Natural killer cell (primary cell): ENCODE data around the gene TNFSF15. TPM values are rescaled to one million over a fixed set of nuclear protein-coding genes. Genes with fewer than 3 reads are reported as not detected.

Source experiments
- ATAC-seq, 3 donors: fragments of 150-1000 bp in 2 of 3; fragments of 200-7000 bp in 1 of 3; cut with Tn5 transposase; 1 replicate in 1 of 3; 2 replicates in 2 of 3; pipeline ENCODE4 v1.10.0; 2021; ENCODE audit warnings: mild to moderate bottlenecking in 2 of 3, moderate library complexity in 2 of 3
- DNase-seq, 2 donors: peaks; one replicate each; pipeline versions ENCODE4 v3.0.0 to v3.0.0-alpha.2; 2013 to 2021; ENCODE audit warnings: mixed read lengths in 1 of 2
- H3K27ac ChIP-seq: one replicate; pipeline ENCODE4 v1.5.1; 2013; ENCODE audit warnings: mild to moderate bottlenecking, low read length
- H3K27me3 ChIP-seq: one replicate; pipeline ENCODE4 v1.6.1; 2013; ENCODE audit warnings: low read length; ENCODE audit not compliant: control insufficient read depth, insufficient read depth
- H3K36me3 ChIP-seq: one replicate; pipeline ENCODE4 v1.6.1; 2013; ENCODE audit warnings: low read length; ENCODE audit not compliant: control insufficient read depth, insufficient read depth
- H3K4me1 ChIP-seq: one replicate; pipeline ENCODE4 v1.6.1; 2013; ENCODE audit warnings: low read length; ENCODE audit not compliant: control insufficient read depth, insufficient read depth
- H3K4me3 ChIP-seq: one replicate; pipeline ENCODE4 v1.5.1; 2013; ENCODE audit warnings: low read length
- H3K9me3 ChIP-seq: one replicate; pipeline ENCODE4 v1.6.1; 2013; ENCODE audit warnings: low read length; ENCODE audit not compliant: control insufficient read depth, insufficient read depth
- H3K27ac Mint-ChIP-seq, 2 donors: one replicate each; pipeline ENCODE4 v1.8.0; 2022; ENCODE audit warnings: mild to moderate bottlenecking in 2 of 2, mixed read lengths in 2 of 2, moderate library complexity in 1 of 2
- H3K27me3 Mint-ChIP-seq, 2 donors: one replicate each; pipeline ENCODE4 v1.8.0; 2022; ENCODE audit warnings: low read depth in 2 of 2, mixed read lengths in 2 of 2
- H3K36me3 Mint-ChIP-seq: one replicate; pipeline ENCODE4 v1.8.0; 2022; ENCODE audit warnings: mixed read lengths
- H3K4me1 Mint-ChIP-seq, 2 donors: one replicate each; pipeline ENCODE4 v1.8.0; 2022; ENCODE audit warnings: mixed read lengths in 2 of 2
- H3K4me3 Mint-ChIP-seq: one replicate; pipeline ENCODE4 v1.8.0; 2022; ENCODE audit warnings: mild to moderate bottlenecking, moderate library complexity, mixed read lengths
- H3K9me3 Mint-ChIP-seq, 2 donors: one replicate each; pipeline ENCODE4 v1.8.0; 2022; ENCODE audit warnings: mixed read lengths in 2 of 2
- WGBS: methylation state at CpG from one replicate; pipeline ENCODE4 v1.1.7; 2013; ENCODE audit warnings: missing lambda C conversion rate; ENCODE audit not compliant: insufficient coverage; 5-methylcytosine and 5-hydroxymethylcytosine counted together
- intact Hi-C: fragments of 100-400 bp; cut with micrococcal nuclease; formaldehyde crosslinking; loops from one replicate; pipeline ENCODE4 v1.14.2; 2022
- total RNA-seq, 4 donors: library from RNA; stranded (reverse); fragments of 120-200 nt in 1 of 4; gene quantifications; one replicate each; pipeline versions ENCODE4 v1.2.3 to v1.2.4, GENCODE V29; 2013 to 2022
- TF ChIP-seq, protein P1 (sequence below): fragments of 200-600 bp; IDR thresholded peaks from one replicate; pipeline ENCODE4 v1.8.0; 2022; ENCODE audit warnings: antibody characterized with exemption

Gene TNFSF15
- total RNA-seq, 3 donors from 2014 or later (not counting 1 experiment from before 2014, with no cell fraction given) = not detected

DNA sequence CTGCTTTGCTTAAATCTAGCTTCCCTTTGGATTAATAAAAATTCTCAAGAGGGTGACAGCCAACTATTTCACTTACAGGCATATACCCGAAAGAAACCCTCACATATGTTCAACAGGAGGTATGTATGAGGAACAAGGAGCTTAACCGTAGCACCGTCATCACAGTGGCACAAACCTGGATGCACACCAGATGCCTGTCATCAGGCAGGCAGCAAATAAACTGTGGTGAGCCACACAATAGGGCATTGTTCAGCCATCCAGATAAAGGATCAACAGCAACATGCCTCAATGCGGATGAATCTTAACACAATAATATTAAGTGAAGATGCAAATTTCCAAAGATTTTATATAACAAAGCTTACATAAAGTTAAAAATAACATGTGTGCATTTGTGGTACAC, 5.5 kb upstream of the TNFSF15 start:
- 98% methylated on average over 3 of the region's 4 CpGs for WGBS
- Mint-ChIP-seq H3K4me1 (peaks cover 2 to 8% of the 10 kb centered on the region in 2 donors), H3K36me3 (no peaks in the 10 kb centered on the region), H3K27ac (no peak overlapping the region), H3K27me3 (peaks cover 5 to 7% of the 10 kb centered on the region in 2 donors), H3K4me3 (no peak overlapping the region), H3K9me3 (no peaks in the 10 kb centered on the region)
- peaks cover 11% of the 10 kb centered on the region for H3K4me1 ChIP-seq
- no peaks in the 10 kb centered on the region for H3K27me3 ChIP-seq
- no peaks in the 10 kb centered on the region for H3K36me3 ChIP-seq
- H3K4me3 ChIP-seq = no peak overlapping the region
- ATAC-seq (no peak), DNase-seq (no peak)
- TF ChIP-seq, protein P1, sequence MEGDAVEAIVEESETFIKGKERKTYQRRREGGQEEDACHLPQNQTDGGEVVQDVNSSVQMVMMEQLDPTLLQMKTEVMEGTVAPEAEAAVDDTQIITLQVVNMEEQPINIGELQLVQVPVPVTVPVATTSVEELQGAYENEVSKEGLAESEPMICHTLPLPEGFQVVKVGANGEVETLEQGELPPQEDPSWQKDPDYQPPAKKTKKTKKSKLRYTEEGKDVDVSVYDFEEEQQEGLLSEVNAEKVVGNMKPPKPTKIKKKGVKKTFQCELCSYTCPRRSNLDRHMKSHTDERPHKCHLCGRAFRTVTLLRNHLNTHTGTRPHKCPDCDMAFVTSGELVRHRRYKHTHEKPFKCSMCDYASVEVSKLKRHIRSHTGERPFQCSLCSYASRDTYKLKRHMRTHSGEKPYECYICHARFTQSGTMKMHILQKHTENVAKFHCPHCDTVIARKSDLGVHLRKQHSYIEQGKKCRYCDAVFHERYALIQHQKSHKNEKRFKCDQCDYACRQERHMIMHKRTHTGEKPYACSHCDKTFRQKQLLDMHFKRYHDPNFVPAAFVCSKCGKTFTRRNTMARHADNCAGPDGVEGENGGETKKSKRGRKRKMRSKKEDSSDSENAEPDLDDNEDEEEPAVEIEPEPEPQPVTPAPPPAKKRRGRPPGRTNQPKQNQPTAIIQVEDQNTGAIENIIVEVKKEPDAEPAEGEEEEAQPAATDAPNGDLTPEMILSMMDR = no peak
- H3K27ac ChIP-seq = no peak overlapping the region
- H3K9me3 ChIP-seq = no peaks in the 10 kb centered on the region
- intact Hi-C loops = no loop called here

DNA sequence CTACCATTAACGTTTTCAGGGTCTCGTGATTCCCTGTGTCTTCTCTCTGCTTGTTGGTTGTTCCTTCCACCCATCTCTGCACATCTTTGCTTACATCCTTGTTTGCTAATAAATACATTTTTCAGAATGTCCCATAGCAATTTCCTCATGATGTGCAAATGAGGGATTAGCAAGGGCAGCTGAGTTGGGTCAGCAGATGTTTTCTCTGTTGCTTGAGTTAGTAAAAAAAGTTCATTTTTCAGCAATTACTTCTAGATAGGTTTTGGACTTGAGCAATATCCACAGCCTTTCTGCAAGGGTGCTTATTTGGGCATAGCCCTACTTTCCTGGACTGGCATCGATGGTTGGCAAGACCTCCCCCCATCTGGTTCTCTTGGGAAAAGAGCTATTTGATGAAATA, 4.8 kb upstream of the TNFSF15 start:
- Mint-ChIP-seq H3K4me3 (no peak overlapping the region), H3K9me3 (no peaks in the 10 kb centered on the region), H3K27ac (no peak overlapping the region), H3K36me3 (no peaks in the 10 kb centered on the region), H3K27me3 (peaks cover 5 to 7% of the 10 kb centered on the region in 2 donors), H3K4me1 (peaks cover 8 to 15% of the 10 kb centered on the region in 2 donors)
- DNase-seq (no peak), ATAC-seq (no peak)
- Histone ChIP-seq H3K36me3 (no peaks in the 10 kb centered on the region), H3K27ac (no peak overlapping the region), H3K9me3 (no peaks in the 10 kb centered on the region), H3K27me3 (no peaks in the 10 kb centered on the region), H3K4me1 (peaks cover 18% of the 10 kb centered on the region), H3K4me3 (no peak overlapping the region)
- intact Hi-C loops = no loop called here
- TF ChIP-seq, protein P1 = no peak
- WGBS = 95% methylated on average over 3 of the region's 3 CpGs

DNA sequence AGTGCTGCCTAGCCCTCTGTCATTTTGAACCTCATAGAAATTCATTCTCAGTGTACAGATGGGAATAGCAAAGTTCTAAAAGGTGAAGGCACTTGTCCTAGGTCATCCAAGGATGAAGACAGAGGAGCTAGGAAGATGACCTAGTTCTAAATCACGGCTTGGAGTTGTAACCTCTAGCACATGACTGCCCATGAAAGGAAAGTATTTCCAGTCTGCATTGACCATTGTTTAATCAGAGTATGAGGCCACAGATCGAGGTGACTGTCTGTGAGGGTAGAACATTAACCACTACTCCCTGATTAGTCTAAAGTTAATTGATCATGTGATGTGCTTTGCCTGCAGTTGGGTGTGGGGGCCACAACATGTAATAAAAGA, 674 bp upstream of the TNFSF15 start:
- Histone ChIP-seq H3K9me3 (no peaks in the 10 kb centered on the region), H3K4me3 (no peak overlapping the region), H3K36me3 (no peaks in the 10 kb centered on the region), H3K4me1 (peaks cover 19% of the 10 kb centered on the region), H3K27me3 (no peaks in the 10 kb centered on the region), H3K27ac (no peak overlapping the region)
- H3K27ac Mint-ChIP-seq = no peak overlapping the region
- intact Hi-C loops = no loop called here
- peaks cover 5 to 6% of the 10 kb centered on the region in 2 donors for H3K27me3 Mint-ChIP-seq
- ATAC-seq (no peak), DNase-seq (no peak)
- no peak overlapping the region for H3K4me3 Mint-ChIP-seq
- WGBS = 0% methylated on average over 1 of the region's 2 CpGs
- H3K36me3 Mint-ChIP-seq = no peaks in the 10 kb centered on the region
- peaks cover 8 to 16% of the 10 kb centered on the region in 2 donors for H3K4me1 Mint-ChIP-seq
- H3K9me3 Mint-ChIP-seq = no peaks in the 10 kb centered on the region
- TF ChIP-seq, protein P1 = no peak

DNA sequence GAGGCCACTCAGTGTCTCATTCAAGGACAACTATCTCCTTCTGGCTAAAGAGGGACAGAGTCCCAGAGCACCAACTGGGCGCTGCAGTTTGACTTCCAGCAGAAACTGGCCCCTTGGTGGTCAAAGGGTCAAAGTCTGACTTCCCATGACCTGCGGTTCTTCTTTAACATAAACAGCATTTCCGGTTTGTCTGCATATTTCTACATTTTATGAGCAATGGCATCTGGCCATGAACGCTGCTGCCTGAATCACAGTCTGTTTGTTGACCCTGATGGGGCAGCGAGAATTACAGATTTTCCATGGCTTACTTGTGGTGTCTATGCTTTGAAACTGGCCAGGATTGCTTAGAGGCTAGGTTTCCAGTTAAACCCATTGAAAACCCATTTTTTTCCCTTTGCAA, 1.3 kb downstream of the TNFSF15 start:
- H3K27ac Mint-ChIP-seq = no peak overlapping the region
- no peaks in the 10 kb centered on the region for H3K9me3 ChIP-seq
- intact Hi-C loops = no loop called here
- 95% methylated on average over 5 of the region's 5 CpGs for WGBS
- H3K27me3 ChIP-seq = no peaks in the 10 kb centered on the region
- no peak overlapping the region for H3K4me3 ChIP-seq
- peaks cover 8 to 16% of the 10 kb centered on the region in 2 donors for H3K4me1 Mint-ChIP-seq
- peaks cover 19% of the 10 kb centered on the region for H3K4me1 ChIP-seq
- no peak overlapping the region for H3K4me3 Mint-ChIP-seq
- H3K27ac ChIP-seq = no peak overlapping the region
- TF ChIP-seq, protein P1 = no peak
- peaks cover 7 to 13% of the 10 kb centered on the region in 2 donors for H3K27me3 Mint-ChIP-seq
- no peaks in the 10 kb centered on the region for H3K9me3 Mint-ChIP-seq
- no peaks in the 10 kb centered on the region for H3K36me3 ChIP-seq
- ATAC-seq = no peak
- DNase-seq = no peak
- no peaks in the 10 kb centered on the region for H3K36me3 Mint-ChIP-seq
